ENCODE measurements around the gene RPL35A. TPM values are rescaled to one million over a fixed set of nuclear protein-coding genes. Genes with fewer than 3 reads are reported as not detected.

Gene RPL35A
- total and polyA plus RNA-seq, 8 donors, result 684 to 2,285 (median 2,101) TPM

- no peaks in the 10 kb centered on the region for H3K4me1 ChIP-seq
- H3K27ac ChIP-seq, result no peak overlapping the region
- DNase-seq, result no peak
- H3K36me3 ChIP-seq, result no peaks in the 10 kb centered on the region
- H3K9me3 ChIP-seq, result peaks cover 0 to 16% of the 10 kb centered on the region in 2 donors
- no peaks in the 10 kb centered on the region for H3K27me3 ChIP-seq
- TF ChIP-seq CTCF (IDR thresholded peaks at IDR 0.05), result no peak
- intact Hi-C loops (cut with DNase I), result no loop called here
- no peak for ATAC-seq
- no peak overlapping the region for H3K4me3 ChIP-seq
Observed at GRCh38 chr3:197970588-197970987, 20.6 kb downstream of the RPL35A start.

- Histone ChIP-seq H3K27me3 (no peaks in the 10 kb centered on the region), H3K9me3 (no peaks in the 10 kb centered on the region), H3K4me3 (no peak overlapping the region), H3K36me3 (peaks cover 0 to 6% of the 10 kb centered on the region in 2 donors), H3K27ac (no peak overlapping the region), H3K4me1 (no peaks in the 10 kb centered on the region)
- DNase-seq, result no peak
- TF ChIP-seq CTCF (IDR thresholded peaks at IDR 0.05), result no peak
- intact Hi-C loops (cut with DNase I), result no loop called here
- no peak for ATAC-seq
Observed at GRCh38 chr3:197974016-197974415, 24.0 kb downstream of the RPL35A start.

GRCh38 chr3:197975311-197975710 lies 25.3 kb downstream of the RPL35A start:
- Histone ChIP-seq H3K27ac (no peak overlapping the region), H3K4me1 (no peaks in the 10 kb centered on the region), H3K4me3 (no peak overlapping the region), H3K36me3 (peaks cover 0 to 8% of the 10 kb centered on the region in 2 donors), H3K9me3 (no peaks in the 10 kb centered on the region), H3K27me3 (no peaks in the 10 kb centered on the region)
- ATAC-seq (no peak), DNase-seq (no peak)
- intact Hi-C loops (cut with DNase I), result no loop called here
- TF ChIP-seq CTCF (IDR thresholded peaks at IDR 0.05), result no peak

GRCh38 chr3:197983076-197983475 lies 33.1 kb downstream of the RPL35A start:
- intact Hi-C loops (cut with DNase I), result no loop called here
- no peak overlapping the region for H3K27ac ChIP-seq
- no peak for TF ChIP-seq CTCF (IDR thresholded peaks at IDR 0.05)

GRCh38 chr3:197989651-197990050 lies 39.7 kb downstream of the RPL35A start:
- intact Hi-C loops (cut with DNase I), result no loop called here
- Histone ChIP-seq H3K4me1 (no peaks in the 10 kb centered on the region), H3K27ac (no peak overlapping the region), H3K4me3 (no peak overlapping the region), H3K9me3 (no peaks in the 10 kb centered on the region), H3K27me3 (no peaks in the 10 kb centered on the region), H3K36me3 (peaks cover 0 to 15% of the 10 kb centered on the region in 2 donors)
- ATAC-seq, result no peak
- no peak for TF ChIP-seq CTCF (IDR thresholded peaks at IDR 0.05)
- no peak for DNase-seq

More at GRCh38 chr3:197983076-197983475, 33.1 kb downstream of the RPL35A start:
- ATAC-seq (no peak), DNase-seq (no peak)
- H3K4me1 ChIP-seq, result no peaks in the 10 kb centered on the region
- no peaks in the 10 kb centered on the region for H3K27me3 ChIP-seq
- no peak overlapping the region for H3K4me3 ChIP-seq
- H3K36me3 ChIP-seq, result peaks cover 0 to 12% of the 10 kb centered on the region in 2 donors
- no peaks in the 10 kb centered on the region for H3K9me3 ChIP-seq

All from left lung (tissue), 10 donors.